Measurements from ENCODE around the gene NFKBIA.
A peak's percentile ranks its signal among the peaks of the same experiment; 100 is the strongest.
"Not testable (repeated sequence)": the region's sequence is repeated elsewhere in the genome, so short reads cannot be mapped to it uniquely, and the experiment has no call there.

NFKBIA gene

DNA sequence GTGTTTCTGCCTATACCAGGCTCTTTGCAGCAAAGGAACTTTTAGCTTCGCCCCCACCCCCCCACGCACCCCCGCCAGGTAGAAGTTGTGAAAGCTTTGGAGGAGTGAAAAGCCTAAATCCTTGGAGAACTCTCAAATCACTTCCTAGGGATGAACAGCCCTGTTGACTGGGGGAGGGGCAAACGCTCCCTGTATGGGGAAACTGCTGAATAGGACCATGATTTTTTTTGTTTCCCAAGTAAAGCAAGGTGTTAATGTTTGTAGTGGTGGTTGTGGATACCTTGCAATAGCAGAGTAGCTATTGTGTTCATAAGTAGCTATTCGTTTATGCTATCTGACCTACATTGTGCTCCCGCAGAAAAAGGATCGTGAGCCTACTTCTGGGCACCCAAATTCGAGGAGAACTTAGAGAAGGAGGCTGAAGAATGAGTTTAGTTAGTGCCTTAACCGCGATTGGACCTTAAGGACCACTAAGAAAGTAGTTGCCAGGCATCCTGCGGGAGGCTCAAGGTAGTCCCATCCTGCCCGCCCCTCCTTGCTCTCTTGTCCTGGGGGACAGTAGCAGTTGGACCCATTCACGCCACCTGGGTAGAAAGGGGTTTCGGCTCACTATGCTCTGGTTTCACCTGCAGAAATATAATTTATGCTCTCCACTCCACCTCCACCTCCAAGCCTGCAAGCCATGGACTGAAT is 901 bp upstream of the NFKBIA start:
- Histone ChIP-seq H3K27me3 (ENCODE audit: control insufficient read depth, insufficient read depth, low read length) (no peaks in the 10 kb centered on the region), H3K9ac (ENCODE audit: low read length) (no peak overlapping the region), H3K4me1 (ENCODE audit: control insufficient read depth, insufficient read depth, low read length) (peaks cover 33% of the 10 kb centered on the region), H3K4me3 (ENCODE audit: low read length) (peak overlapping the region; percentile 93), H3K36me3 (ENCODE audit: control insufficient read depth, insufficient read depth, low read length) (peaks cover 22% of the 10 kb centered on the region), H3K27ac (ENCODE audit: low read depth, low read length) (peak overlapping the region; percentile 100)

- Histone ChIP-seq H3K27ac (ENCODE audit: low read depth, low read length) (peak overlapping the region; percentile 100), H3K9ac (ENCODE audit: low read length) (peak overlapping the region; percentile 98), H3K4me3 (ENCODE audit: low read length) (peak overlapping the region; percentile 93), H3K27me3 (ENCODE audit: control insufficient read depth, insufficient read depth, low read length) (no peaks in the 10 kb centered on the region), H3K4me1 (ENCODE audit: control insufficient read depth, insufficient read depth, low read length) (peaks cover 33% of the 10 kb centered on the region), H3K36me3 (ENCODE audit: control insufficient read depth, insufficient read depth, low read length) (peaks cover 22% of the 10 kb centered on the region)
Measured at GRCh38 chr14:35403603-35404448, 723 bp downstream of the NFKBIA start.

DNA sequence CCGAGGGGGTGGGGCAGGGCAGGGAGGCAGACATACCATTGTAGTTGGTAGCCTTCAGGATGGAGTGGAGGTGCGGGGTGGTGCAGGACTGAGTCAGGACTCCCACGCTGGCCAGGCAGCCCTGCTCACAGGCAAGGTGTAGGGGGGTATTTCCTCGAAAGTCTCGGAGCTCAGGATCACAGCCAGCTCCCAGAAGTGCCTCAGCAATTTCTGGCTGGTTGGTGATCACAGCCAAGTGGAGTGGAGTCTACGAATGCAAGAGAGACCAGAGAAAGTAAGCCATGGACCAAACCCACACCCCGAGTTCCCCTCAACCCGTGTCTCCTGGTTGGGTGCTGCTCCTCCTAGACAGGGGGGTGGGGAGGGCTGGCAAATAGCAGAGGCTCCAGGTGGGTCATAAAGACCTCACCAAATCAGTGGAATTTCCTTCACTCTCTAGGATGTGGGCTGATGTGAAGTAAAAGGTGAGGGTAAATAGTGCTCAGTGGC is 1.4 kb downstream of the NFKBIA start:
- no peaks in the 10 kb centered on the region for H3K27me3 ChIP-seq (ENCODE audit: control insufficient read depth, insufficient read depth, low read length)
- peaks cover 33% of the 10 kb centered on the region for H3K4me1 ChIP-seq (ENCODE audit: control insufficient read depth, insufficient read depth, low read length)
- peak overlapping the region; percentile 84 for H3K4me3 ChIP-seq (ENCODE audit: low read length)
- peaks cover 22% of the 10 kb centered on the region for H3K36me3 ChIP-seq (ENCODE audit: control insufficient read depth, insufficient read depth, low read length)
- peak overlapping the region; percentile 97 for H3K27ac ChIP-seq (ENCODE audit: low read depth, low read length)
- H3K9ac ChIP-seq (ENCODE audit: low read length), result peak overlapping the region; percentile 98

GRCh38 chr14:35402323-35403113 is 2.0 kb downstream of the NFKBIA start:
- no peaks in the 10 kb centered on the region for H3K27me3 ChIP-seq (ENCODE audit: control insufficient read depth, insufficient read depth, low read length)
- peak overlapping the region; percentile 84 for H3K4me3 ChIP-seq (ENCODE audit: low read length)
- H3K36me3 ChIP-seq (ENCODE audit: control insufficient read depth, insufficient read depth, low read length), result peaks cover 22% of the 10 kb centered on the region
- peak overlapping the region; percentile 97 for H3K27ac ChIP-seq (ENCODE audit: low read depth, low read length)
- H3K9ac ChIP-seq (ENCODE audit: low read length), result peak overlapping the region; percentile 98
- peaks cover 33% of the 10 kb centered on the region for H3K4me1 ChIP-seq (ENCODE audit: control insufficient read depth, insufficient read depth, low read length)

GRCh38 chr14:35401422-35402265 is 2.9 kb downstream of the NFKBIA start:
- Histone ChIP-seq H3K4me3 (ENCODE audit: low read length) (peak overlapping the region; percentile 84), H3K9ac (ENCODE audit: low read length) (peak overlapping the region; percentile 98), H3K27me3 (ENCODE audit: control insufficient read depth, insufficient read depth, low read length) (no peaks in the 10 kb centered on the region), H3K27ac (ENCODE audit: low read depth, low read length) (peak overlapping the region; percentile 97), H3K36me3 (ENCODE audit: control insufficient read depth, insufficient read depth, low read length) (peaks cover 22% of the 10 kb centered on the region), H3K4me1 (ENCODE audit: control insufficient read depth, insufficient read depth, low read length) (peaks cover 32% of the 10 kb centered on the region)

- Histone ChIP-seq H3K27ac (ENCODE audit: low read depth, low read length) (peak overlapping the region; percentile 97), H3K36me3 (ENCODE audit: control insufficient read depth, insufficient read depth, low read length) (peaks cover 22% of the 10 kb centered on the region), H3K4me1 (ENCODE audit: control insufficient read depth, insufficient read depth, low read length) (peaks cover 26% of the 10 kb centered on the region)
Measured at GRCh38 chr14:35400648-35401421, 3.7 kb downstream of the NFKBIA start.

DNA sequence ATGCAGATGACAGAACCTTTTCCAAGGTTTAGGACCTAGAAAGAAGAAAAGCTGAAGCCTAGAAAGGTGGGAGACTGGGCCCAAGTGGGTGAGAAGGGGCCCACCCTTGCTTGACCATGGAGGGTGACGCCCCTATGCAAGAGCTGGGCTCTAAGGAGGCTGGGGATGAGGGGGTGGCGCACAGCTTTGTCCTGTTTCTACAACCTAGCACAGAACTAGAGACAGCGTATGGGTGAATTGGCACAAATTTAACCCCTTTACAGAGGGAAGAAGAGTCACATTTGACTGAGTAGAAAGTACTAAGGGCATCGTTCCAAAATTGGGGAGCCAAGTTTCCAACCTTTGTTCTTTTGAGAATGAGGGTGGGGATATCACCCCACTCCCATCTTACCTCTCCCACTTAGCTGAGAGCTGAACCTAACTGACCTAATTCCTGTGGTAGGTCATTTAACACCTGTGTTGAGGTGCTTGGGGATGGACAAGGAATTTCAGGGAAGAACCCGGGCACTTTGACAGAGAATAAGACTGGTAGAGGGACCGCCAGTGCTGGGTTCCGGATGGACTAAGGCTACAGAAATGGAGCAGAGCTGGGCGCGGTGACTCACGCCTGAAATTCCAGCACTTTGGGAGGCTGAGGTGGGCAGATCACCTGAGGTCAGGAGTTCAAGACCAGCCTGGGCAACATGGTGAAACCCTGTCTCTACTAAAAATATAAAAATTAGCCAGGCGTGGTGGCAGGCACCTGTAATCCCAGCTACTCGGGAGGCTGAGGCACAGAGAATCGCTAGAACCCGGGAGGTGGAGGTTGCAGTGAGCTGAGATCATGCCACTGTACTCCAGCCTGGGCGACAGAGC is 5.2 kb downstream of the NFKBIA start:
- Histone ChIP-seq H3K4me1 (ENCODE audit: control insufficient read depth, insufficient read depth, low read length) (peaks cover 19% of the 10 kb centered on the region), H3K9ac (ENCODE audit: low read length) (no peak overlapping the region), H3K27ac (ENCODE audit: low read depth, low read length) (no peak overlapping the region), H3K27me3 (ENCODE audit: control insufficient read depth, insufficient read depth, low read length) (no peaks in the 10 kb centered on the region), H3K36me3 (ENCODE audit: control insufficient read depth, insufficient read depth, low read length) (peaks cover 22% of the 10 kb centered on the region), H3K4me3 (ENCODE audit: low read length) (no peak overlapping the region)

More at GRCh38 chr14:35400648-35401421, 3.7 kb downstream of the NFKBIA start:
- Histone ChIP-seq H3K9ac (ENCODE audit: low read length) (no peak overlapping the region), H3K4me3 (ENCODE audit: low read length) (peak overlapping the region; percentile 84), H3K27me3 (ENCODE audit: control insufficient read depth, insufficient read depth, low read length) (no peaks in the 10 kb centered on the region)

- no peak overlapping the region for H3K27ac ChIP-seq (ENCODE audit: low read depth, low read length)
- H3K36me3 ChIP-seq (ENCODE audit: control insufficient read depth, insufficient read depth, low read length), result peaks cover 17% of the 10 kb centered on the region
- H3K9ac ChIP-seq (ENCODE audit: low read length), result no peak overlapping the region
- peaks cover 15% of the 10 kb centered on the region for H3K4me1 ChIP-seq (ENCODE audit: control insufficient read depth, insufficient read depth, low read length)
- no peaks in the 10 kb centered on the region for H3K27me3 ChIP-seq (ENCODE audit: control insufficient read depth, insufficient read depth, low read length)
- H3K4me3 ChIP-seq (ENCODE audit: low read length), result no peak overlapping the region
Measured at GRCh38 chr14:35398071-35398584, 6.4 kb downstream of the NFKBIA start.

GRCh38 chr14:35396610-35397009 is 7.9 kb downstream of the NFKBIA start:
- not testable (repeated sequence) for H3K4me3 ChIP-seq (ENCODE audit: low read length); H3K27me3 ChIP-seq (ENCODE audit: control insufficient read depth, insufficient read depth, low read length); H3K27ac ChIP-seq (ENCODE audit: low read depth, low read length); H3K4me1 ChIP-seq (ENCODE audit: control insufficient read depth, insufficient read depth, low read length); H3K9ac ChIP-seq (ENCODE audit: low read length); H3K36me3 ChIP-seq (ENCODE audit: control insufficient read depth, insufficient read depth, low read length)

- no peak overlapping the region for H3K4me3 ChIP-seq (ENCODE audit: low read length)
- no peaks in the 10 kb centered on the region for H3K36me3 ChIP-seq (ENCODE audit: control insufficient read depth, insufficient read depth, low read length)
- H3K27ac ChIP-seq (ENCODE audit: low read depth, low read length), result no peak overlapping the region
- no peaks in the 10 kb centered on the region for H3K27me3 ChIP-seq (ENCODE audit: control insufficient read depth, insufficient read depth, low read length)
- H3K4me1 ChIP-seq (ENCODE audit: control insufficient read depth, insufficient read depth, low read length), result no peaks in the 10 kb centered on the region
- no peak overlapping the region for H3K9ac ChIP-seq (ENCODE audit: low read length)
Measured at GRCh38 chr14:35395283-35395682, 9.3 kb downstream of the NFKBIA start.

Measured in rectal smooth muscle tissue (tissue), 1 donor.